Transverse colon (tissue), 4 donors: ENCODE results near the gene PCSK5. TPM values are rescaled to one million over a fixed set of nuclear protein-coding genes. Genes with fewer than 3 reads are reported as not detected.

Experiments used
- DNase-seq: peaks from one replicate; pipeline ENCODE4 v3.0.0-alpha.2; 2019
- H3K27ac ChIP-seq, 4 donors: fragments of 200-600 bp; sonication (generic); 2 replicates each; pipeline ENCODE4 v1.5.1; 2016 to 2018; ENCODE audit warnings: inconsistent platforms in 4 of 4
- H3K27me3 ChIP-seq: fragments of 200-600 bp; sonication (generic); 2 replicates; pipeline ENCODE4 v1.5.1; 2017; ENCODE audit warnings: inconsistent platforms
- H3K36me3 ChIP-seq, 4 donors: fragments of 200-600 bp; sonication (generic); 2 replicates each; pipeline ENCODE4 v1.5.1; 2017 to 2019; ENCODE audit warnings: inconsistent platforms in 4 of 4
- H3K4me1 ChIP-seq, 4 donors: fragments of 200-600 bp; sonication (generic); 2 replicates each; pipeline ENCODE4 v1.5.1; 2017 to 2020; ENCODE audit warnings: inconsistent platforms in 4 of 4
- H3K4me3 ChIP-seq, 4 donors: fragments of 200-600 bp; sonication (generic); 1 replicate in 1 of 4; 2 replicates in 3 of 4; pipeline versions ENCODE4 v1.5.1 to v1.6.1; 2017 to 2019; ENCODE audit warnings: inconsistent platforms in 4 of 4
- H3K9me3 ChIP-seq, 2 donors: fragments of 200-600 bp; sonication (generic); 2 replicates each; pipeline ENCODE4 v1.5.1; 2017 to 2019; ENCODE audit warnings: inconsistent platforms in 2 of 2
- EP300 ChIP-seq: sonication (generic); formaldehyde crosslinking; IDR thresholded peaks from one replicate; pipeline ENCODE4 v1.6.1; 2017; ENCODE audit warnings: antibody characterized with exemption, low read depth
- POLR2A ChIP-seq: fragments of 450-650 bp; IDR thresholded peaks from one replicate; pipeline ENCODE4 v1.6.1; 2016; ENCODE audit warnings: antibody characterized with exemption, mild to moderate bottlenecking, moderate library complexity
- POLR2AphosphoS5 ChIP-seq, 3 donors: sonication (generic); formaldehyde crosslinking; IDR thresholded peaks; one replicate each; pipeline ENCODE4 v1.6.1; 2016; ENCODE audit warnings: antibody characterized with exemption in 3 of 3
- WGBS, 2 donors: methylation state at CpG; one replicate each; pipeline ENCODE4 v1.1.5; 2018; ENCODE audit warnings: low coverage in 1 of 2; 5-methylcytosine and 5-hydroxymethylcytosine counted together
- in situ Hi-C, 4 donors: fragments of 200-750 bp; cut with MboI; loops; one replicate each; pipeline versions ENCODE4 v1.15.0 to v1.15.1; 2017; ENCODE audit warnings: low sequenced_read_pairs in 3 of 4, low pct_ligation_motif_present in 1 of 4, low pct_unique_long_range_greater_than_20kb in 1 of 4
- intact Hi-C: fragments of 100-400 bp; cut with DNase I; formaldehyde crosslinking; loops from one replicate; pipeline ENCODE4 v1.15.1; 2023; ENCODE audit warnings: low total_unique reads
- total RNA-seq, 4 donors: library from RNA; depleted of rRNA; stranded (reverse); fragments of >200 nt; gene quantifications; one replicate each; pipeline ENCODE4 v1.1.0, GENCODE V29; 2016
- TF ChIP-seq, protein P1 (sequence below), 5 experiments: fragments of 200-600 bp in 3 of 5; fragments of 450-650 bp in 2 of 5; sonication (generic) in 3 of 5; IDR thresholded peaks; 1 replicate in 2 of 5; 2 replicates in 3 of 5; pipeline ENCODE4 v1.5.1; 2016 to 2017; ENCODE audit warnings: antibody characterized with exemption in 5 of 5, inconsistent platforms in 3 of 5, mild to moderate bottlenecking in 2 of 5, moderate library complexity in 1 of 5

The PCSK5 gene
- total RNA-seq, 4 donors from 2014 or later, result 110 to 248 (median 127) TPM

DNA sequence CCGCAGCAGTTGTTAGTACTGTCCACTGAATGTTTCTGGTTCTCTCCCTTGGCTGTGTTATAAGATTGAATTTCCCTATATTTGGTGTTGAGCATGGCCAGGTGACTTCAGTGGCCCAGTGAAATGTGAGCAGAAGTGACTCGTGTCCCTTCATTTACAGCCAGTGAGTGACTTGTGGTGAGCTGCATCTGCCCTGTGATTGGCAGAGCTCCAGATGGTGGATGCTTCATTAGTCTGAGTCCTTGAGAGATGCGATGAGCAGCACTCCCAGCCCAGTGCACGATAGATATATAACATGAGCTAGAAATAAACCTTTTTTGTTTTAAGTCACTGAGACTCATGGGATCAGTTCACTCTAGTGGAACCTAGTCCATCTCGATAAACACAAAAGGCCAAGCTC lies 19.3 kb downstream of the PCSK5 start:
- H3K4me3 ChIP-seq, result no peak overlapping the region
- H3K4me1 ChIP-seq, result peaks cover 6 to 21% (median 13%) of the 10 kb centered on the region in 4 donors
- no peaks in the 10 kb centered on the region for H3K9me3 ChIP-seq
- TF ChIP-seq POLR2A (no peak), EP300 (no peak), POLR2AphosphoS5 (IDR thresholded peaks at IDR 0.05) (no peak)
- TF ChIP-seq, protein P1, sequence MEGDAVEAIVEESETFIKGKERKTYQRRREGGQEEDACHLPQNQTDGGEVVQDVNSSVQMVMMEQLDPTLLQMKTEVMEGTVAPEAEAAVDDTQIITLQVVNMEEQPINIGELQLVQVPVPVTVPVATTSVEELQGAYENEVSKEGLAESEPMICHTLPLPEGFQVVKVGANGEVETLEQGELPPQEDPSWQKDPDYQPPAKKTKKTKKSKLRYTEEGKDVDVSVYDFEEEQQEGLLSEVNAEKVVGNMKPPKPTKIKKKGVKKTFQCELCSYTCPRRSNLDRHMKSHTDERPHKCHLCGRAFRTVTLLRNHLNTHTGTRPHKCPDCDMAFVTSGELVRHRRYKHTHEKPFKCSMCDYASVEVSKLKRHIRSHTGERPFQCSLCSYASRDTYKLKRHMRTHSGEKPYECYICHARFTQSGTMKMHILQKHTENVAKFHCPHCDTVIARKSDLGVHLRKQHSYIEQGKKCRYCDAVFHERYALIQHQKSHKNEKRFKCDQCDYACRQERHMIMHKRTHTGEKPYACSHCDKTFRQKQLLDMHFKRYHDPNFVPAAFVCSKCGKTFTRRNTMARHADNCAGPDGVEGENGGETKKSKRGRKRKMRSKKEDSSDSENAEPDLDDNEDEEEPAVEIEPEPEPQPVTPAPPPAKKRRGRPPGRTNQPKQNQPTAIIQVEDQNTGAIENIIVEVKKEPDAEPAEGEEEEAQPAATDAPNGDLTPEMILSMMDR (IDR thresholded peaks at IDR 0.05), result no peak
- H3K36me3 ChIP-seq, result no peaks in the 10 kb centered on the region
- 86 to 93% methylated on average over 2 to 5 of the region's 5 CpGs for WGBS, 2 donors
- intact Hi-C loops (no loop called here), in situ Hi-C loops (loop anchor here in 1 of 4 donors (25.0 kb wide), 1 partner anchor 103 kb away; no protein-coding TSS in a partner anchor)
- no peak for DNase-seq
- no peak overlapping the region for H3K27ac ChIP-seq
- H3K27me3 ChIP-seq, result no peaks in the 10 kb centered on the region

DNA sequence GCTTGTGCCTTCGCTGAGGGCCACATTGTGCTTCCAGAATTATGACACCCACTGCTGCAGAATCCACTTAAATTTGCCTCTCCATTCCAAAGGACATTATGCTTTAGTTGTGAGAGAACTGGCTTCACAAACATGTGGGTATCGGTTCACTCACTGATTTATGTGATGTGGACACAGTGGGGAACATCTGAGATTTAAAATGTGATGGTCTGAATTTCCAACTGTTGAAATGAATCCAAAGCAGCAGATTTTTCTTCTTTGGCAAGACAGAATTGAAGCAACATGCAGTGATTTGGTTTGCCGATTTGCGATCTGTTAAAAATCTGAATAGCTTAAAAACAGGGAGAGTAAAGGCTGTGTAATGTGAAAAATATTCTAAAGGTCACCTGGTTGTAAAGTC lies 20.3 kb downstream of the PCSK5 start:
- H3K4me3 ChIP-seq, result no peak overlapping the region
- intact Hi-C loops (no loop called here), in situ Hi-C loops (loop anchor here in 1 of 4 donors (25.0 kb wide), 1 partner anchor 102 kb away; no protein-coding TSS in a partner anchor)
- peaks cover 6 to 21% (median 13%) of the 10 kb centered on the region in 4 donors for H3K4me1 ChIP-seq
- no peak for DNase-seq
- 82 to 95% methylated on average over 4 of the region's 4 CpGs for WGBS, 2 donors
- H3K36me3 ChIP-seq, result no peaks in the 10 kb centered on the region
- no peaks in the 10 kb centered on the region for H3K9me3 ChIP-seq
- H3K27me3 ChIP-seq, result no peaks in the 10 kb centered on the region
- H3K27ac ChIP-seq, result no peak overlapping the region
- TF ChIP-seq, protein P1 (IDR thresholded peaks at IDR 0.05), result no peak
- TF ChIP-seq POLR2A (no peak), POLR2AphosphoS5 (IDR thresholded peaks at IDR 0.05) (no peak), EP300 (no peak)

DNA sequence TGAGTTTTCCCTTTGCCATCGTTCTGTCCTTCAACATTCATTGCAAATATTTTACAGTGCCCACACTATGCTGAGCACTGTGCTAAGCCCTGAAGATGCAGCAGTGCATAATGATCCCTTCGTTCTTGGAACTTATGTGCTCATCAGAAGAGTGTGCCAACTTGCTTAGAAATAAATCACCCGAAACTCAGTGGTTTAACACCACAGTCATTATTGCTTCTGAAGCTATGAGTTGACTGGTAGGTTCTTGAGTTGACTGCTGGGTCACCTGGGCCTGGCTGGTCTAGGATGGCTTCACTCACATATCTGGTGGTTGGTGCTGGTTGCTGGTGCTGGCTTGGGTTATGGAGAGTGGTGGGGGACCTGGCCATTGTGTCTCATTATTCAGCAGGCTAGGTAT lies 20.9 kb downstream of the PCSK5 start:
- DNase-seq, result no peak
- no peak overlapping the region for H3K27ac ChIP-seq
- H3K9me3 ChIP-seq, result no peaks in the 10 kb centered on the region
- no peaks in the 10 kb centered on the region for H3K27me3 ChIP-seq
- H3K4me1 ChIP-seq, result peaks cover 6 to 19% (median 12%) of the 10 kb centered on the region in 4 donors
- H3K36me3 ChIP-seq, result no peaks in the 10 kb centered on the region
- 69% methylated on average over 3 of the region's 3 CpGs; no CpG with 5 or more reads in 1 of the 2 donors for WGBS, 2 donors
- H3K4me3 ChIP-seq, result no peak overlapping the region
- intact Hi-C loops (no loop called here), in situ Hi-C loops (loop anchor here in 1 of 4 donors (25.0 kb wide), 1 partner anchor 101 kb away; no protein-coding TSS in a partner anchor)
- TF ChIP-seq EP300, result no peak
- TF ChIP-seq, protein P1 (IDR thresholded peaks at IDR 0.05), result no peak
- no peak for TF ChIP-seq POLR2A
- no peak for TF ChIP-seq POLR2AphosphoS5 (IDR thresholded peaks at IDR 0.05)

DNA sequence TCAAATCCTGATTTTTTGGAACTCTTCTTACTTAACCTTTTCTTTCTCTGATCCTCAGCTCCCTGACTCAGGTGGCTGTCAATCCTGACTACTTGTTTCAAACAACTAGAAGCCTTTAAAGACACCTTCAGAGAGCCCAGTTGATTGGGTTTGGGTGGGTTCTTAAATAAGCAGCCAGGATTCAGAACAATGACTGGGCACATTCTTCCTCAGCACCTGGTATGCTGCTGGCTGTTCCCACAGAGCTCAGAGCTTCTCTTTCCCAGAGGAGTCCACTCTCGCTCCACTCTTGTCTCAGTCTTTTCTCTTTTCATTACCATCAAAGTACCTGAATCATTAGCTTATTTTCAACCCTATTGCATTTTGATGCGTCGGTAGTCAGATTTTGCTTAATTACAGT lies 22.5 kb downstream of the PCSK5 start:
- intact Hi-C loops, result no loop called here
- no peaks in the 10 kb centered on the region for H3K36me3 ChIP-seq
- H3K9me3 ChIP-seq, result no peaks in the 10 kb centered on the region
- no peak overlapping the region for H3K4me3 ChIP-seq
- WGBS, 2 donors, result 84 to 97% methylated on average over 3 of the region's 3 CpGs
- H3K4me1 ChIP-seq, result peaks cover 0 to 6% (median 1%) of the 10 kb centered on the region in 4 donors
- no peak overlapping the region for H3K27ac ChIP-seq
- in situ Hi-C loops, result loop anchor here in 1 of 4 donors (25.0 kb wide), 1 partner anchor 99 kb away; no protein-coding TSS in a partner anchor
- H3K27me3 ChIP-seq, result no peaks in the 10 kb centered on the region
- no peak for TF ChIP-seq POLR2A
- TF ChIP-seq EP300, result no peak
- no peak for TF ChIP-seq POLR2AphosphoS5 (IDR thresholded peaks at IDR 0.05)
- TF ChIP-seq, protein P1 (IDR thresholded peaks at IDR 0.05), result no peak
- no peak for DNase-seq
